K562 (cell line): ENCODE measurements around the gene AKR1A1.

ENCODE experiments used
- CBFB ChIP-seq: sonication (generic); formaldehyde crosslinking; IDR thresholded peaks from 2 replicates; pipeline ENCODE4 v1.4.0; 2020; ENCODE audit warnings: mild to moderate bottlenecking, missing genetic modification reagents
- CTCF ChIP-seq, 3 experiments: IDR thresholded peaks in 2 of 3; conservative IDR thresholded peaks in 1 of 3; 2 replicates each; pipeline ENCODE4 v1.5.1; 2011 to 2012; ENCODE audit warnings: low read length in 3 of 3, mild to moderate bottlenecking in 3 of 3, control low read depth in 2 of 3, improper control_type of control experiment in 1 of 3, inconsistent platforms in 1 of 3, low read depth in 1 of 3, mixed read lengths in 1 of 3, moderate library complexity in 1 of 3; ENCODE audit not compliant: insufficient read depth in 2 of 3
- DIDO1 ChIP-seq: fragments of 450-650 bp; IDR thresholded peaks from 2 replicates; pipeline ENCODE4 v1.6.1; 2016; ENCODE audit warnings: low read depth, missing biosample characterization, missing genetic modification characterization
- GABPB2 ChIP-seq: fragments of 250-450 bp; sonication (Bioruptor Pico); conservative IDR thresholded peaks from 2 replicates; pipeline ENCODE4 v1.5.1; 2021; ENCODE audit warnings: mild to moderate bottlenecking
- IRF1 ChIP-seq: sonication (generic); formaldehyde crosslinking; IDR thresholded peaks from 2 replicates; pipeline ENCODE4 v1.8.0; 2022; ENCODE audit warnings: missing genetic modification reagents, mild to moderate bottlenecking, borderline replicate concordance
- KLF10 ChIP-seq: fragments of 250-450 bp; sonication (Bioruptor Pico); IDR thresholded peaks from 2 replicates; pipeline ENCODE4 v1.6.1; 2021; ENCODE audit warnings: matching md5 sums
- NBN ChIP-seq: fragments of 450-650 bp; IDR thresholded peaks from 2 replicates; pipeline ENCODE4 v1.6.1; 2016; ENCODE audit warnings: low read depth, mild to moderate bottlenecking
- NFIC ChIP-seq: fragments of 450-650 bp; IDR thresholded peaks from 2 replicates; pipeline ENCODE4 v1.6.1; 2017; ENCODE audit warnings: mild to moderate bottlenecking, inconsistent platforms
- POLR2A ChIP-seq: fragments of 450-650 bp; conservative IDR thresholded peaks from 2 replicates; pipeline ENCODE4 v1.6.1; 2016
- TBL1XR1 ChIP-seq, 2 experiments: IDR thresholded peaks; 2 replicates each; pipeline ENCODE4 v1.6.1; 2012; ENCODE audit warnings: improper control_type of control experiment in 2 of 2, low read length in 2 of 2, mild to moderate bottlenecking in 1 of 2
- TCF7L2 ChIP-seq: fragments of 150-350 bp; IDR thresholded peaks from 2 replicates; pipeline ENCODE4 v1.6.1; 2016; ENCODE audit warnings: low read depth, mild to moderate bottlenecking, low read length, moderate library complexity
- ZFP30 ChIP-seq: fragments of 250-450 bp; sonication (Bioruptor Pico); IDR thresholded peaks from 2 replicates; pipeline ENCODE4 v1.8.0; 2022; ENCODE audit warnings: moderate library complexity, mild to moderate bottlenecking, inconsistent platforms, borderline replicate concordance
- ZHX1 ChIP-seq: fragments of 150-350 bp; conservative IDR thresholded peaks from 2 replicates; pipeline ENCODE4 v1.6.1; 2014; ENCODE audit warnings: low read length
- ZNF146 ChIP-seq: IDR thresholded peaks from one replicate; pipeline ENCODE4 v1.6.1; 2018; ENCODE audit warnings: missing compliant biosample characterization; ENCODE audit not compliant: unreplicated experiment

- TF ChIP-seq POLR2A (no peak), TCF7L2 (no peak), KLF10 (CRISPR knock-in tag) (no peak), NFIC (no peak), CTCF (IDR thresholded peaks at IDR 0.05 in 2 of 3, conservative IDR thresholded peaks at IDR 0.05 in 1 of 3; ENCODE audit: insufficient read depth in 2 of 3, low read depth in 1 of 3, low read length in 3 of 3) (no peak), DIDO1 (tag) (no peak), CBFB (CRISPR knock-in tag) (no peak), IRF1 (CRISPR knock-in tag) (no peak), ZNF146 (CRISPR knock-in tag) (no peak), ZHX1 (no peak), ZFP30 (CRISPR knock-in tag) (no peak), TBL1XR1 (IDR thresholded peaks at IDR 0.05; ENCODE audit: low read length in 2 of 2) (no peak), GABPB2 (CRISPR knock-in tag) (no peak), NBN (no peak)
These were observed 6.8 kb upstream of the AKR1A1 start for GRCh38 chr1:45543581-45544417.
